Hepatic stellate cell (primary cell): ENCODE results near the gene CHST2.
A peak's percentile ranks its signal among the peaks of the same experiment; 100 is the strongest.

Source experiments
- DNase-seq: peaks from one replicate; pipeline ENCODE4 v3.0.0; 2011; ENCODE audit warnings: low spot score

CHST2 gene

GRCh38 chr3:143132246-143132980 lies 12.8 kb downstream of the CHST2 start:
- DNase-seq, result no peak

GRCh38 chr3:143134471-143134870 lies 14.9 kb downstream of the CHST2 start:
- DNase-seq, result no peak

- peak; percentile 91 for DNase-seq
Measured at GRCh38 chr3:143135150-143135549, 15.6 kb downstream of the CHST2 start.

- no peak for DNase-seq
Measured at GRCh38 chr3:143137435-143138036, 18.0 kb downstream of the CHST2 start.

- DNase-seq, result no peak
Measured at GRCh38 chr3:143138953-143139352, 19.4 kb downstream of the CHST2 start.

- DNase-seq, result peak; percentile 21
Measured at GRCh38 chr3:143139762-143140161, 20.2 kb downstream of the CHST2 start.

GRCh38 chr3:143140550-143140949 lies 21.0 kb downstream of the CHST2 start:
- no peak for DNase-seq

- DNase-seq, result no peak
Measured at GRCh38 chr3:143142354-143142753, 22.8 kb downstream of the CHST2 start.

- DNase-seq, result no peak
Measured at GRCh38 chr3:143145906-143146305, 26.3 kb downstream of the CHST2 start.

GRCh38 chr3:143146486-143147274 lies 27.1 kb downstream of the CHST2 start:
- DNase-seq, result no peak

GRCh38 chr3:143147707-143148106 lies 28.1 kb downstream of the CHST2 start:
- DNase-seq, result no peak

- DNase-seq, result no peak
Measured at GRCh38 chr3:143150071-143150470, 30.5 kb downstream of the CHST2 start.

GRCh38 chr3:143151004-143151731 lies 31.6 kb downstream of the CHST2 start:
- no peak for DNase-seq

GRCh38 chr3:143152043-143152442 lies 32.5 kb downstream of the CHST2 start:
- no peak for DNase-seq

- DNase-seq, result no peak
Measured at GRCh38 chr3:143155756-143156155, 36.2 kb downstream of the CHST2 start.

GRCh38 chr3:143158014-143158988 lies 38.7 kb downstream of the CHST2 start:
- no peak for DNase-seq

- no peak for DNase-seq
Measured at GRCh38 chr3:143160437-143160836, 40.9 kb downstream of the CHST2 start.

- no peak for DNase-seq
Measured at GRCh38 chr3:143163562-143164100, 44.1 kb downstream of the CHST2 start.

- no peak for DNase-seq
Measured at GRCh38 chr3:143165211-143165610, 45.6 kb downstream of the CHST2 start.

GRCh38 chr3:143165612-143166285 lies 46.2 kb downstream of the CHST2 start:
- DNase-seq, result peak; percentile 63
